Stimulated activated CD4-positive, alpha-beta T cell treated with anti-CD3 and anti-CD28 coated beads, Interleukin-2, amount 100 ng/mL, for 48 hours (primary cell): ENCODE data around the gene PICK1.
"Not testable (repeated sequence)": the region's sequence is repeated elsewhere in the genome, so short reads cannot be mapped to it uniquely, and the experiment has no call there.

Source experiments
- DNase-seq, 2 donors: peaks; one replicate each; pipeline ENCODE4 v3.0.0-alpha.2; 2020

The PICK1 gene

DNA sequence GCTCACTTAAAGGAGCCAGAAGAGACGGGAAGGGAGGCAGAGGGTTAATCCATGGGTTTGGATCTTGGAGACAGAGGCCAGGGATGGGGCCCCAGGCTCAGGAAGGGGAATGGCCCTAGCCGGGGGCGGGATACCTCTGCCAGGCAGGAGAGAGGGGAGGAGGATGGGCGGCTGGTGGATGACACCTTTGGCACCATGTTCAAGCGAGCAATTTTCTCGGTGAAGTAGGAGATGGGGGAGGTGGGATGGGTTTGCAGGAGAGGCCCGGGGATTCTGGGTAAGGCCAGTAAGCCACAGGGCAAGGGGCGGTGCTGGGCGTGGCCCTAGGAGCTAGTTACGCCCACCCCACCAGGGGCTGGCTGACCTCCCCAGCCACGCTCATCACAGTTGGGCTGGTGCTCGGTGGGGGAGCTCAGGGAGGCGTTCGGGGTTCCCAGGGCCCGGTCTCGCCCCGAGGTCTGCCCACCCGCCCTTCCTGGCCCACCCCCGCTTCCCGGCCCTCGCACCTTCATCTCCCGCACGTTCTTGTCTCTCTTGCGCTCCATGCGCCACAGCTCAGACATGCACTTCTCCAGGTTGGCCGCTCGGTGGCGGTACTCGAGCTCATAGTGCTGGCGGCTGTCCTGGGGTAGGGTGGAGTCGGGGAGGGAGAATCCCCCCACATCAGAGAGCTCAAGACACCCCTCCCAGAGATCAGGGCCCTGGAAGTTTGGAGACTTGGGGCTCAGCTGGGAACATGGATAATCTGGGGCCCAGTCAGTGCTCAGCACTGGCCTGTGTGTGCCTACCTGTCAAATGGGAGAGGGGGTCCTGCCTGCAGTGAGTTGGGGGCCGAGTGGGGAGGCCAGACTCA lies 40.6 kb downstream of the PICK1 start:
- no peak for DNase-seq

DNA sequence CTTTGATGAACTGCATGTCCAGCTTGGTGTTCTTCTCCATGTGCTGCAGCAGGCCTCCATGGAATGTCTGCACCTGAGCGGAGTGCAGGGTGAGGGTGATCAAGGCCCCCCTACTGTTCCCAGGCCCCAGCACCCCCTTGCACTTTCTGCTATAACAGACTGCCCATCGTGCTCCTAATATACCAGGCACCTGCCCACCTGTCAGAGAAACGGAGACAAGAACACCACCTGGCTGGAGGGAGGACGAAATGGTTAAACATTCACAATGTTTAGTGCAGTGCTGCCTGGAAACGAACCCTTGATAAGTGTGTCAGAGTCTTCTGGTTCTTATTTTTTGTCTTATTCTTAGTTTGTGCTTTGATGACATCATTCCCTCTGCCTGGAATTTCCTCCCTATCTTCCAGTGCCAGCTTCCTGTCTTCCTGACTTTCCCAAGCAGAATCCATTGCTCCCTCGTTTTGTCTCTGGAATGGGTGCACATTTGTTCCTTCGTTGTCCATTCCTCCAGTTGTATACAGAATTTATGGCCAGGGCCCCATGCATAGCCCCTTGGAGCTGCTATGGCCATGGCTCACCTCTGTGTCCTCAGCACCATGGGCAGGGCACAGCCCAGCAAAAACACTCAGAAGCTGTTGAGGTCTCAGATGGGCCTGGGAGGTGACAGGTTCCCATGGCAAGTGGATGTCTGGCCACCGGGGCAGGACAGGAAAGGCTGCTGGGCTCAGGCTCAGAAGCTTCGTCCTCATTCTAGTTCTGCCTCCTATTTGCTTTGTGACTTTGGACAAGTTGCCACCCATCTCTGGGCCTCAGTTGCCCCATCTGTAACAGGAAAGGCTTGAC lies 41.4 kb downstream of the PICK1 start:
- DNase-seq, result no peak

DNA sequence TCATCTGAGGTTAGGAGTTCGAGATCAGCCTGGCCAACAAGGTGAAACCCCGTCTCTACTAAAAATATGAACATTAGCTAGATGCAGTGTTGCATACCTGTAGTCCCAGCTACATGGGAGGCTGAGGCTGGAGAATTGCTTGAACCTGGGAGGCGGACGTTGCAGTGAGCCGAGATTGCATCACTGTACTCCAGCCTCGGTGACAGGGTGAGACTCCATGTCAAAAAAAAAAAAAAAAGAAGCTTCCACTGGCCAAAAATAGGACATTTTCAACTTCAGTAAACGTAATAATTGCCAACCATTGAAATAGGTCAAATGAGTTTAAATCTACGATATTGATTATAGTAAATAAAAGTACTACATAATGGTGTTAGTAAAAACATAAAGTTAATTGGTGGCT lies 46.4 kb downstream of the PICK1 start:
- DNase-seq, result no peak

DNA sequence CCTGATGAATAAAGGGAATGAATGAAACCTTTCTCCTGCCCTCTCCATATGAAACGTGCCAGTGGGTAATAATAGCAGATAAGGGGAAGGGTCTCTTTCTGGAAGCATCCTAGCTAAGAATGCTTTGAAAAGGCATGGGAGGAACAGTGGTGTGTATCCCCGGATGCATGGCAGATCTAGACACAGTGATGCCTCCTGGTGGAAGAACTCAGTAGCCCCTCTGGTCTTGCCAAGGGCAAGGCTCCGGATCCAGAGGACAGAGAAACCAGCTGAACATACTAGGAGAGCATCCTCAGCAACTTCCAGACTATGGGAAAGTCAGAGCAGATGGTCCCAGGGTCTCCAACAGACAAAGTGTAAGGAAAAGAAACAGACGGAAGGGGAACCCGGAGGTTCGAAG lies 46.9 kb downstream of the PICK1 start:
- no peak for DNase-seq

DNA sequence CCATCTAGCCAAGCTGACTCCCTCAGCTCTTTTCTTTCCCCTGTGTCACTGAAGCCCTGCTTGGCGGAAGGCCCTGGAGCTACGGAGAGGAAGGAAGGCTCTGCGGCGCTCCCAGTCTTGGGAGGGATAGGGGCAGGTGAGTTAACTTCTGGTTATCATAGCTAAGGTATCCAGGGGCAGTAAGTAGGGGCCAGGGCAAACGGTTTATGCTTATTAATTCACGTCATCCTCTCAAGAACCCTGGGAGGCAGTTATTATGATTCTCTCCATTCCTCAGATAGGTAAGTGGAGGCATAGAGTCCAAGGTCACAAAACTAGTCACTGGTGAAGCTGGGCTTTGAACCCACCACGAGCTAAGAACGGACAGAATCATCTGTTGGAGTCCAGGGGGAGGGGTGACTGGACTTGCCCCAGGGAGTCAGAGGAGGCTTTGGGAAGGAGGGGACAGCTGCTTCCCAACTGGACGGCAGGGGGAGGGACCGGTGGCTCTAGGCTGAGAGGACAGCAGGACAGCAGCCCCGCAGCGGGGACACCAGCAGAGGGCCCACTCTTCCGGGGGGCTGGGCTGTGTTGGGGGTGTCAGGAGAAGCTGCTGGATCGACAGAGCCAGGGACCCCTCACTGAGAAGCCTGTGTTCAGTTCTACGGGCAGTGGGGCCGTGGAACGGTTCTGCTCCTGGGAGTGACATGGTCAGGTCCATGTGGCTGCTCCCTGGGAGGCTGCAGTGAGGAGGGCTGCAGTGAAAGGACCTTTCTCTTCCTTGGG lies 49.8 kb downstream of the PICK1 start:
- no peak for DNase-seq

DNA sequence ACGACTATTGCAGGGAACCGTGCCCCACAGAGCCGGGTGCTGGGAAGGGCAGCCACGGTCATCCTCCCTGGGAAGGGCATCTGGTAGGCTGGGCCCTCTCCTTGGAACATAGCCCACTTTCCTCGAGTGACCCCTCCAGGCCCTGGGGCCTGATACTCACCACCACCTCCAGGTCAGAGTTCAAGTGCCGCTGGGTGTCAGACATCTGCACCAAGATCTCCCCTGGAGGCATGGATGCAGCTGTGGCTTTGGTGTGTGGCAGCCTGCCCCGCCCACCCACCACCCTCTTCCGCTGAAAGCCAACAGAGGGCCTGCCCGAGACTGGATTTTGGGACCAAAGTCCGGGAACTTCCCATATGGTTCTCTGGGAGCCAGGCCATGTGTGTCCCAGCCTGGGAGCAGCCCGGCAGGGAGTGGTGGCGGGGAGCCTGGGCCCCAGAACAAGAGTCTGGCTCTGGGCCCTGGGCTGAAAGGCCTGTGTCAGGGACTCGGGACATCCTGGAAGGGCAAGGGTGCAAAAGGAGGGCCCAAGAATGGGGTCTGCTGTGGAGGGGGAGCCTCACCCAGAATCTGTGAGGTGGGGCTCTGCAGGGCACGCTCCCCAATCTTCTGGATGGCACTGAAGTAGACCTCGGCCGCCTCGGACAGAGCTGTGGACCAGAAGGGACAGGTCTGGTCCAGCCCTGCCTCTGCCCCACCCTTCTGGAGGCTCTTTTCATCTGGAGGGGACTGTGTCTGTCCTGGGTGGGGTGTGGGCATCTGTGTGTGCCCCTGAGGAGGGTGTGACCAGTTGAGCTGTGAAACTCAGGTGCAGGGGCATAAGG lies 50.7 kb downstream of the PICK1 start:
- DNase-seq, result no peak

DNA sequence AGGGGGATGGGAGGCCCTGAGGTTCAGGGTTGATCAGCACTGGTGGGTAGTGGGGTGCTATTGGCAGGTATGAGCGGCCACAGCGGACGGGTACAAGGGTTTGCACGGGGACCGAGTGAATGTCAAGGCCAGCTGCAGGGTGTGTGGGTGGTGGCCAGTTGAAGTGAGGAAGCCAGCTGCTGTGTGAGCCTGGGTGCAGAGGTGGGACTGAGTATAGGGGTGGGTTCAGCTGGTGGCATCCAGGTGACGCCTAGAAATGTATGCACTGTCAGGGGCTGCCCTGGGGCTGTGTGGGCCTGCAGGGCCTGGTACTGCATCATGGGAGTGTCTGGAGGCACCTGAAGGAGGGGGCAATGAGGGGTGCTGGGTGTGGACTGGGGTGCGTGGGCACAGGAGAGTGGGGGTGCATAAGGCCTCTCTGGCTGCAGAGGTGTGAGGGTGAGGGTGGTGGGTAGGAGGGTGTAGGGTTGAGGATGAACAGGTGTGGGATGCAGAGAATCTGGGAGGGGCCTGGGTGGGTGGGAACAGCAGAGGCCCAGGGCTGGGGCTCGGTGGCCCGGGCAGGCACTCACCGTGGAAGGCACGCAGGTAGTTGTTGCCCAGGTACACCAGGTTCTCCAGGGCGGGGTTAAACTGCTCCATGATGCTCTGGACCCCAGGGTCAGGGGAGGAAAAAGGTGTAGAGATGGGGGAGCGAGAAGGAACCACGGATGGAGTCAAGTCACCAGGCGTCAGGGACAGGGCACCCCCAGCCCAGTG lies 51.5 kb downstream of the PICK1 start:
- no peak for DNase-seq

DNA sequence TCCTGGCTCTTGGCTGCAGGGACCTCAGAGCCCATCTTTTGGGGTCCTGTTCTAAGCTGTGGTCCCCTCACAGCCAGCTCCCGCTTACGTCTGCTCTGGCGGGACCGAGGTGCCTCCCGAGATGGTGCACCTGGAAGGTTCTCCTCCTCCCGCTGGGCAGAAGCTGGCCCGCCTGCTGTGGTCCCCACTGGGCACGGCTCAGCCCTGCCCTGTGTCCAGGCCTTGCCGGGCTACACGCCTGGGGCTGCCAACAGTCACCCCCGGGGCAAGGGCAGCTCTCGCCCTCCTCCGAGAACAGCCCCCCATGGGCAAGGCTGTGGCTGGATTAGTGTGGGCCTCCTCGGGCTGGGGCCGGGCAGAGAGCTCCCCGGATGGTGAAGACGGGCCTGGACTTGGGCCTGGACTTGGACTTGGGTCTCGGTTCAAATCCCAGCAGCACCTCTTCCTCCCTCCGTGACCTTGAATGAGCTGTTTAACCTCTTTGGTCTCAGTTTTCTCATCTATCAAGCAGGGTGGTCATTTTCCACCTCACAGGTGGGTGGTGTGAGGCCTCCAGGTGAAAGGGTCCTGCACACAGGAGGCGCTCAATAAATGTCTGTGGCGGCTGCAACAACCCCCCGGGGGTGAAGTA lies 52.3 kb downstream of the PICK1 start:
- no peak for DNase-seq

DNA sequence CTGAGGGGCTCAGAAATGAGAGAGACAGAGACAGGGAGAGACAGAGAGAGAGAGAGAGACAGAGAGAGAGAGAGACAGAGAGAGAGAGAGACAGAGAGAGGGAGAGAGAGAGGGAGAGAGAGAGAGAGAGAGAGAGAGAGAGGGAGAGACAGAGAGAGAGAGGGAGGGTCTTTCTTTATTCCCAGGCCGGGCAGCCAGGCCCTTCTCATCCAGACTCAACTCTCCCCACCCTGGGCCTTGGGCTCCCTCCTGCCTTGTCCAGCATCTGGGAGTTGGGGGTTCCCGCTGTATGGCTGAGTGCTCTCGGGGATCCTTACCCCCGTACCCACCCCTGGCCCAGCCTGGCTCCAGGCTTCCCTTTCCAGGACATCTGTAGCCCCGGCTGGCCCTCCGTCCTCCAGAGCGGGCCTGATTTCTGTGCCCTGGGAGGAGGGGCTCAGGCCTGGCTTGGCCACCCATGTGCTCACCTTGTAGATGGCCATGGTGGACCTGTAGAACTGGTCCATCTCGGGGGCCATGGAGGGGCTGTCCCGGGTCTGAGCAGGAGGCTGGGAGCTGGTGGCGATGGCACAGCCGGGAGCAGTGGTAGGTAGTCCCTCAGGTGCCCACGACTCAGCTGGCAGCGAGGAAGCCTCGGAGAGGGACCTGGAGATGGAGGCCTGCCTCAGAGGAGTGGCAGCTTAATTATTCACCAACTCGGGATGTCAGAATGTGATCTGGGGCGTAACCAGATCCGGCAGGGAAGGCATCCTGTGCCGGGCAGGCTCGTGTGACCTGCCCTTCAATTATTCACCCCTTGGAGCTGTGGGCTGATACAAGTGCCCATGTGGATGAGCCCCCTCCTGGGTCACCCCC lies 53.0 kb downstream of the PICK1 start, which contains the start of gene BAIAP2L2:
BAIAP2L2 (minus strand) TSS at position 677 of the 855 bp plus-strand sequence; CDS start at position 518, 159 bp downstream.
- DNase-seq, result no peak

DNA sequence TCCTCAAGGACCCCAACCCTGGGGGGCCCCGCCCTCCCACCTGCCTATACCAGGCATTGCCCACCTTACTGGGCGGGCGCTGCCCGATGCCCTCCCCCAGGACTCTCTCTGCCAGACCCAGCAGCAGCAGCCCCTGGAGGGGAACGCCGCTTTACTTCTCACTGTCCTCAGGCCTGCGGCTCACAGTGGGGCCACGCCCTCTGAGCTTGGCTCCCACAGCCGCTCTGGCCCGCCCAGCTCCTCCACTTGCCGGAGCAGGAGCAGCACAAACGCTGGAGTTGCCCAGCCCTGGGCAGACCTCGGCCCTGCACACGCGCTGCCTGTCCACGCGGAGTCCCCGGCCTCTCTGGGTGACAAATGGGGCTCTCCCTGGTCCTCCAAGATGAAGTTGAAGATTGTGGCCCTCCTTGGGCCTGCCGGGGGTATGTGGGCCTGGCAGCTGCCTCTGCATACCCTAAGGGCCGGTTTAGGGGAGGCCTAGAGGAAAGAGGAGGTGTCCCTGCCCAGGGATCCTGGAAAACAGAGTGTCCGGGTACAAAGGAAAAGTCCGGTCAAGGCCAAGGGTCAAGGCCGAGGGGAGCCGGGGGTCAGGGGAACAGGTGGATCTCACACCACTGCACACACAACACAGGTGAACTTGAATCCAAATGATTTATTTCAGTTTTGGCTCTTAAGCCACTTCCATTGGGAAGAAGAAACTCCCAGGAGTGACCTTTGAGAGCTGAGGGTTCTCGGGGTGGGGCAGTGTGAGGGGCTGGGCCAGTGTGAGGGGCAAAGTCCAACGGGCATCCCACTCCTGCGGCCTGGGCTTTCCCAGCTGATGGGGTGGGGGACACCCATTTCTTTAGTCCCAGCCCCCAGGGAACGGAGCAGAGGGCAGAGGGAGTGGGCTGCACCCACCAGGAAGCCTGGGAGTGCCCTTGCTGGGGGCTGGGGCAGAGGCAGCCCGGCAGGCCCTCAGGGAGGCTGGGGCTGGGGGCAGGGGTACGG lies 54.0 kb downstream of the PICK1 start:
- no peak for DNase-seq

DNA sequence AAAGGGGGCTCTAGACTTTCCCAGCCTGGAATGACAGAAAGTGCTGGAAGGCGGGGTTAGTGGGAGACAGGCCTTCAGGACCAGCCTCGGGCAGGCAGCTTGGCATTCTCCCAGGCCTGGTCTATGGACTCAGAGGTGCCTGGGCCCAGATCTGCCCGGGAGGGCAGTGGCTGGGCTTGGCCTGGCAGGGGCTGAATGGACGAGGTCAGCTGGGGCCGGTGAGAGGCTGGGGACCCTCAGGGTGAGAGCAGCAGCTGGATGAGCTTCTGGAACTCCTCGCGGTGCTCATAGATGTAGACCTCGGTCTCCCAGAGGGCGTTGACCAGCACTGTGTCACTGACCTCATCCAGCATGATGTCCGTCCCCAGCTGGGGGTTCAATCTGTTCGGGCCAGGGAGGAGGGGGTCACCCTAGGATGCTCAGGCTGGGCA lies 54.7 kb downstream of the PICK1 start:
- no peak for DNase-seq

DNA sequence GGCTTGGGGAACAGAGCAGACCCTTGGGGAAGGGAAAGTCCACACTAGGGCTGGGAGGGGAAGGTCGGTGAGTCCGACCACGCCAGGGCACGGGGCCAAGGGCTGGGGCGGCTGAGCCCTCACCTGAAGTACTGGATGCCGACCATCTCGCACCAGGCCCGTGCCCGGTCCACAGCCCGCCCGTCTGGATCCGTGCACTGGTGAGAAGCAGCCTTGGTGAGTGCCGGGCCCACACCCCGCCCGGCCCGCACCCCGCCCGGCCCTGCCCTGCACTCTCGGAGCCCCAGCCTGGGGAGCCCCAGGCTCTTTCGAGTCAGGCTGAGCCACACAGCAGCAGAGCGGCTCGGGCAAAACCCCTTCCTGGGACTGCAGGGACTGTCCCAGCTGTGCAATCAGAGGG lies 55.2 kb downstream of the PICK1 start:
- DNase-seq, result no peak

DNA sequence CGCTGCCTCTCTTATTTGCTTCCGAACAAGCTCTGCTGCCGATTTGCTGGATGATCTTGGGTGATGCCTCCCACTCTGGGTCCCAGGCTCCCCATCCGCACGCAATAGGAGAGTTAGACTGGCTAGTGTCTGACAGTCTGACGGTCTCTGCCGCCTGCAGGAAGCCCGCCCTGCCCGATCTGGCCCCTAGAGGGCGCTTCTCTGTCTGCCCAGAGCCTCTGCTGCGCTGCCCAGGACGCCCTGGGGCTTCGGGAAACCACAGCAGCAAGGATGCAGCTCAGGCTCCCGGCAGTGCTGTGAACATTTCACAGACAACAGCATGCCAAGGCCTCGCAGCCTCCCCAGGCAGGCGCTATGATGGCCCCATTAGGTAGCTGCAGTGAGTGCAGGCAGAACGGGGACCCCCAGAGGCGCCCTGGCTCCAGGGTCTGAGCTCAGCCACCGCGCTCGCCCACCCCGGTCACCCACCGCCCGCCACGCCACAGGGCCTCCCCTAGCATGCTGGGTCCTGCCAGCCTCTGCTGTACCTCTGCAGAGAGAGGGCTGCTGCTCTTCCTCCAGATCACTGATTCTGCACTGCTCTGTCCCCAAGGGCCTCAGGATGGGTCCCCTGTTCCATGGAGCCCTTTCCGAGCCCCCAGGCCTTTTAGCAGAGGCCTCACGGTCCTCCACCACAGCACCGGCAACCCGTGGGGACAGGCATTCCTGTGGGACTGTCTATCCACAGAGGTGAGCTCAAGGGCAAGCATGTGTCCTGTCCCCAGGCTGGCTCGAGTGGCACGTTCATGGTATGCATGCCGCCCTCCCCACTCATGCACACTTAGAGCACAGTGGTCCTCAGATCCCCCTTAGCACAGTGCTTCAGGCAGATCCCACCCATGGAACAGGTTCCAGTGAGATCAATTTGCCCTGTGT lies 57.5 kb downstream of the PICK1 start:
- DNase-seq, result peak; percentile 82 to 86

DNA sequence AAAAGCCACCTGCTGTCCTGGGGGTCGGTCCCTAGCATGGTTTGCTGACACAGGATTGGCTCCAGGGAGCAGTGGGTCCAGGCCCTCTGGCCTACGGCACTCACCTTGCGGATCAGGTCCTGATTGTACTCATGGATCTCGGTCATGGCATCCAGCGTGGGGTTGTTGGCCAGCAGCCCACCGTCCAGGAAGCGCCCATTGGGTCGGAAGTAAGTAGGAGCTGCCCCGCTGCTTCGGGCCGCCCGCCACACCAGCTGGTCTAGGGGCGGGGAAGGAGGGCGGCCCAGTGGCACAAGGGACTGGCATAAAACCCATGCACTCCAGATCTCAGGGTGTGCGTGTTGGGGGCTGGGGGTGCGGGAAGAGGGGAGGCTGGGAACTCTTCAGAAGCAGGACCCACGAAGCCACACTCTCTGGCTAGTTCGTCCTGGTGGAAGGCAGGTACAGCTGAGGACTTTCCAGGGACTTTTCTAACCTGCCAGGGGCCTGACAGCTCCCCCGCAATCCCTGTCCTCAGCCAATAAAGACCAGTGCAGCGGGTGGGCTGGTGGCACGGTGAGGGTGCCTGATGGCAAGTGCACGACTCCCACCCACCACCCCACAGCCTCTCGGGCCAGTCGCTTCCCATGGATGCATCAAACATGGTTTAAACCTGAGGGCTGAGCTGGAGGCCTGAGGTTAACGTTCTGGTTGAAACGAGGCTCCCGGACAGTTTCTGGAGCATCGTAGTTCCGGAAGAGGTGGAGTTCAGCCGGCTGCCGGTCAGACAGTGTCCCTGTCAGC lies 58.4 kb downstream of the PICK1 start:
- DNase-seq, result no peak

DNA sequence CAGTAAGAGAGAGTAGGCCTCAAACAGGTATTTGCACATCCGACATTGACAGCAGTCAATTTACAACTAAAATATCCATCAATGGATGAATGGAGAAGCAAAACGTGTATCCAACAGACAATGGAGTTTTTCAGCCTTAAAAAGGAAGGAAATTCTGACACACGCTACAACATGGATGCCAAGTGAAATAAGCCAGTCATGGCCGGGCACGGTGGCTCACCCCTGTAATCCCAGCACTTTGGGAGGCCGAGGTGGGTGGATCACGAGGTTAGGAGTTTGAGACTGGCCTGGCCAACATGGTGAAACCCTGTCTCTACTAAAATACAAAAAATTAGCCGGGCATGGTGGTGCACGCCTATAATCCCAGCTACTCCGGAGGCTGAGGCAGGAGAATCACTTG lies 60.4 kb downstream of the PICK1 start:
- not testable (repeated sequence) for DNase-seq

DNA sequence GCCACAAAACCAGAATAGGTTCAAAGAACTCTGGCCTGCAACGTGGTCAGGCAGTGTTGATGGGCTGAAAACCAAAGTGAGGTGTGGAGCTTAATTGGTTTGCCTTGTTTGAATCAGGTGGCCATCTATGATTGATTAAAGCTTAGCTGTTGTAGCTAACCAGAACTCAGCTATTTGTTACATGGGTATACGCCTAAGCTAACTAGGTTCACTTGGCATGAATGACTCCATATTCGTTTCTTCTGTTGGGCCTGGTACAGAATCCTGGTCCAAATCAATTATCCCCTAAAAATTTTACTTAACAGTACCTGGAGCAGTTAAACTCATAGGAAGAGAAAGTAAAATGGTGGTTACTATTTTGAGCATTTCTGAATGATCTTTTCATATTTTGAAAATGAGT lies 61.0 kb downstream of the PICK1 start:
- DNase-seq, result no peak

DNA sequence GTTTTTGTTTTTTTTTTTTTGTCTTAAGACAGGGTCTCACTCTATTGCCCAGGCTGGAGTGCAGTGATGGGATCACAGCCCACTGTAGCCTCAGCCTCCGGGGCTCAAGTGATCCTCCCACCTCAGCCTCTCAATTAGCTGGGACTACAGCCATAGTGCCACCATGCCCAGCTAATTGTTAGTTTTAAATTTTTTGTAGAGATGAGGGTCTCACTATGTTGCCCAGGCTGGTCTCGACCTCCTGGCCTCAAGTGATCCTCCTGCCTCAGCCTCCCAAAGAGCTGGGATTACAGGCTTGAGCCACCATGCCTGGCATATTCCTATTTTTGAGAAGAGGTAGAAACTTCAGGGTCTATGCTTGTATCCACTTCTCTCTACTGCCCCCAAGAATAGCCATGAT lies 61.5 kb downstream of the PICK1 start:
- DNase-seq, result not testable (repeated sequence)
